ENCODE results near the gene BRD3.

The BRD3 gene

DNA sequence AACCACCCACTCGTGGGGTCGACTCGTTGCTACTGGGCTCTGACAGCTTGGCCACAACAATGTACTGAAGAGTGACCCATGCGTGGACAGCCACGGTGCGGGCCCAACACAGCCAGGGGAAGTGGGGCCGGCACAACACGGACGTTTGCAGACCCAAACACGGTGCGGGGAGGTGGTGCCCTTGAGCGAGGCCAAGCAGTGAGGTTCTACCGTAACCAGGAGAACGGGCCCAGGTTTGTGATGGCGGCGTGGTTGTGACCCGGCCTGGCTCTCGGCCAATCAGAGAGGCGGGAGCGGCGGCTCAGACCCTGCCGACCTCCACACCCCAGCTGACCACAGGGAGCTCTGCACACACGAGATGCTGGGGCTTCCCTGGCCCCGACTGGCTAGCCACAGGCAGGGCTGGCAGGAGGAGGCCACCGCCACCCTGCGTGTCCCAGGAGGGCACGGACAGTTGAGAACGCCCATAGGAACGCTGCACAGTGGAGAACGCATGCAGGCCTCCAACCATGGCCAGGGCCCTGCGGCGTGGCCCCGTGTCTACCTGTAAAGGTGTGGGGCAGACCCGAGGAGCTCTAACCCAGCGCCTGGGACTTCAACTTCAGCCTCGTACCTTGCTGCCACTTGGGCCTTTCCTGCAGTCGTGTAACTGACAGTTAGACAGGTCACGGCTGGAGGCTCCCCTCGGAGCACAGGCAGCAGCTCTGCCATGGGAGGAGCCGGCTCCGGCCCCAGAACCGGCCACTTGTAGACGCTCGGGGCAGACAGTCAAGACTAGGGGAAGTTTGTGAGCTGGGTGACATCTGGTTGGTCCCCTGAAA is 13.7 kb downstream of the BRD3 start:
- DNase-seq = no peak

DNA sequence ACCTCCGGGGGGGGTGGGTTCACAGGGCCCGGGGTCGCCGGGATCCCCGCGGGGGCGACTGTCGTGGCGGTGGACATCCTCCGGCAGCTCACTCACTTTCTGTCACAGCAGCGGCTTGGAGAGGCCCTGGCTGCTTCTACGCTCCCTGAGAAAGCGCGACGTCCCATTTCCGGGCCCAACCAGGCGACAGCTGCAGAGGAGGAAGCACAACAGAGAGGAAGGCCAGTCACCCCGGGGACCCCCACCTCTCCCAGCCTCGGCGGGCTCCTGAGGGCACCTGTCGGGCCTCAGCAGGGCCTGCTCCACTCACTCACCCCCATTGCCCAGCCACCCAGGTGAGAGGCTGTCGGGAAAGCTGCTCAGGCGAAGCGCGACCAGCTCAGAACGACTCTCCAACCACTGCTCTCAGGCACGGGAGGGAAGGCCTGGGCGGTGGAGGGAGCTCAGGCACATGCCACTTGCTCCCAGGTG is 14.4 kb downstream of the BRD3 start:
- no peak for DNase-seq

DNA sequence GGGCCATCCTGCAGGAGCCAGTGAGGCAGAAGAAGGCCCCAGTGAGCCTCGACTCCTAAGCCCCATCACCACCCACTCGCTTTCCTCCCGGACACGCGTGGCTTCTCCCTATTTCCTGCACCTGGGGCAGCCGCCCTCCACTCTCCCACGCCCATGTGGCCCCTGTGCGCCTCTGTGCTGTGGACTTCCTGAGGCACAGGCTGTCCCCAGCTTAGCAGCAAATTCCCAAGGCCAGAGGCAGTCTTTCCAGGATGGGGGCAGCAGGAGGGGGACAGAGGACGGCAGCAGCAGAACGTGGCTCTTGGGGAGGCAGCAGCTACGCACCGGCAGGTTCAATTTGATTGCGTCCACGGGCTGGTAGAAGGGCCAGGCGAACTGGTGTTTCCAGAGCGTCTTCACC is 14.9 kb downstream of the BRD3 start:
- DNase-seq = no peak

GRCh38 chr9:134052491-134052890 is 15.3 kb downstream of the BRD3 start:
- no peak for DNase-seq

DNA sequence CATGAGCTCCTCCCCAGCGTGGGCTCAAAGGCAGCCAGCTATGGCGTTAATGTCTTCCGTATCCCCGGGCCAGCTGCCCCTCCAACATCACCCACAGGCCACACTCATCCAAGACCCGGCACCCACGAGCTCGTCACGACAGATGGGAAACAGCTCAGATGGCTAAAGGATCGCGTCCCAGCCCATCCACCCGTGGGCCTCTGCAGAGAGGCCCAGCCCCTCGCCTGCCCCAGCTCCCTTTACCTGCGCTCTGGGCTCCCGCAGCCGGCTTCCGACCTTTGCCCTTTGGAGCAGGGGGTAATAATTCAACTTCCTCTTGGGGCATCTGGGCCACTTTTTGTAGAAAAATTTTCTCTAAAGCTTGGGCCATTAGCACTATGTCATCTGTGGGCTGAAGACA is 16.5 kb downstream of the BRD3 start:
- DNase-seq = no peak

- no peak for DNase-seq
Observed at GRCh38 chr9:134050726-134051125, 17.1 kb downstream of the BRD3 start.

DNA sequence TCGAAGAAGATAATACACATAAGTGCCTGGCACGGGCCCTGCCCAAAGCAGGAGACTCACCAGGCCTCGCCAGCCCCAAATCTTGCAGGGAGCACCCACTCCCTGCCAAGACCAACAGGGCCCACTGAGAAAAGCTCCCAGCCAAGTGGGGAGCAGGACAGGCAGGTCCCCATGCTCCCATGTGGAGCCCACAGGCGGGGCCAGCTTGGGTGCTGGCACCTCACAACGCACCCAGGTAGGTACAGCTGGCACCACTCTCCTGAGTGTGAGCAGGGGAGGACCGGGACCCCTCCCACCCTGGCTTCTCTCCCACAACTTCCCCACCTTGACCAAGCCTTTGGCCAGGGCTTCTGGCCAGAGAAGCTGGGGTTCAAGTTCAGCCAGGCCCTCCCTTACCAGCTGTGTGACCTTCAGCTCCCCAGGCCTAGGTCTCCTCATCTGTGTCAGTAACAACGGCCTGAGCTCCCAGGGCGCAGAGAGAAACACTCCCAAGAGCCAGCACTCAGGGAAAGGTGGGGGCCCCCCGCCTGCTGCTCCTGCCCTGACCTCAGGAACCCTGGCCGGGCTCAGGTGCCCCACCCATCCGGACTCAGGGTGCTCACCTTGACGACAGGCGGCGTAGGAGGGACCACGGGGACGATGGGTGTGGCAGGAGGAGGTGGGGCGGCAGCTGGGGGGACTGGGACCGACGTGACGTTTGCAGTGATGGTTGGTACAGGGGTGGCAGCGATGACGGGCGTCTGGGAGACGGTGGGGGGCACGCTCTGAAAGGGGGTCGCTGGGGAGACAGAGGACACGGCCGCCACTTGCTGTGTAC is 17.8 kb downstream of the BRD3 start:
- DNase-seq = no peak

DNA sequence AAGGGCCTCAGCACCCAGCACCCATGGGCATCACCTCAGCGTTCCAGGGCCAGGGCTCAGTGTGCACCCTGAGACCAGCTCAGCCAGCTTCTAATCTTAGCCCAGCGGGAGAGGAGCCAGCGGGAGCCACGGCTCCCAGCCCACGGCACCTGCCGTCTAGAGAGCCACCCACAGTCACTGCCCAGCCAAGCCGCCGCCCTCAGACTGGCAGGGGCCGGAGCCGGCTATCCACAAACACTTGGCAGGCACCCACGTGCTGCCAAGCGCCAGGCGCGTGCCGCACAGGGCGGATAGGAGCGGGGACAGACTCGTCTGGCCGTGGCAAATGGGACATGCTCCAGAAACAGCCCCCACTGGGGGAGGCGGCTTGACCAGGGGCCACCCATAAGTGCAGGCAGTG is 18.6 kb downstream of the BRD3 start:
- DNase-seq = no peak

- no peak for DNase-seq
Observed at GRCh38 chr9:134048582-134048968, 19.3 kb downstream of the BRD3 start.

DNA sequence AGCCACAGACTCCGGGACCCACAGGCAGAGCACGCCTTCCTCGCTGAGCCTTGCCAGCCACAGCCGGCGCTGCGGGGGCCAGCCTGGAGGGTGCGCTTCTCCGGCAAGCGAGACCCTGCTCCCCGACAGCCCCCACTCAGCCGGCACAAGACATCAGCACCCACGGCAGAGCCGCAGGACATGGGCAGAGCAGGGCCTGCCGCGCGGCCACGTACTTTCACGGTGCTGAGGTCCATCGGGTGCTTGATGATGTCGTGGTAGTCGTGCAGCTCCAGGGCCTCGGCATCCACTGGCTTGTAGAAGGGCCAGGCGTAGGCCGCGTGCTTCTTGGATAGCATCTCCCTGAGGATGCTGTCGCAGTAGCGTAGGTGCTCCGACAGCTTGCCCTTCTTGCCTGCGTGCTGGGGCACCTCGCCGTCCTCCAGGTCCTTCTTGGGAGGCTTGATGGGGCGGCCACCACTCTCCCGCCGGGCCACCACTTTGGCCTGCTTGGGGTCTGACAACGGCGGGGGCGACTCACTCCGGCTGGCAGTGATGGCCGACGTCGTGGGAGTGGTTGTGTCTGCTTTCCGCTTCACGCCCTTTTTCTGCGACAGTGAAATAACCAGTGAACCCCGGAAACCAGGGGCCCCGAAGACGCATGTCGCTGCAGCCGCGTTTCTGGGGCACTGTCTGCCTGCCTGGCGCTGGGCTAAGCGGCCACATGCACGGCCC is 19.8 kb downstream of the BRD3 start:
- DNase-seq = no peak

DNA sequence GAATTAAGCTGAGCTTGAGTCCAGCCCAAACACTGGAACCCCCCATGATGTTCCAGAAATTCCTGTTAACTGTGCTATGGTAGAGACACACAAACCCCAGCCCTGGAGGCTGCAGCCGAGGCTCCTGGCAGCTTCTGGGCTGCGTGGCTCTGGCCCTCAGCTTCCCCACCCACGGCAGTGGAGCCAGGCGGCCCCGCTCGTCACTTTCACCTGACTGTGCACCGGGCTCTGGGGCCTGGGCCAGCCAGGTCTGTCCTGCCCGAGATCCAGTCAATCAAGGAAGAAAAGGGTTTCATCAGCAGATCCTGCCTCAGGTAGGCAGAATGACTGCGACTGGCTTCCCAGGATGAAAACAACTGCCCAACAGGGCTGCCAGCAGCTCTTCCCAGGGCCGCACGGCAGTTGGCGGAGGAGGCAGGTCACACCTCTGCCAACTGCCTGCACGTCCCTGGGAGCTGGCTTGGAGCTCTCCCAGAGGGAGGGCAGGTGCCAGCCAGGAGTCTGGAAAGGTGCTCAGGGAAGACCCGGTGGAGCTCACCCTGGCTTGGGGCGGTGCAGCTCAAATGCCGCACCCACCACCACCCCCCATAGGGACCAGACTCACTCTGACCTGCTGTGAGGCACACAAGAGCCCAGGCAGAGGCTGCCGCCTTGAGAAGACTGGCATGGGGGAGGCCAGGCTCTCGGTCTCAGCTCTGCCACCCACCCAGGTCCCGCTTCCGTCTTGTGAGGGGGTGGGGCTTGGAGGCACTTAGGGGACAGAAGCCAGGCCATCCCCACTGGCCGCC is 20.7 kb downstream of the BRD3 start:
- no peak for DNase-seq

DNA sequence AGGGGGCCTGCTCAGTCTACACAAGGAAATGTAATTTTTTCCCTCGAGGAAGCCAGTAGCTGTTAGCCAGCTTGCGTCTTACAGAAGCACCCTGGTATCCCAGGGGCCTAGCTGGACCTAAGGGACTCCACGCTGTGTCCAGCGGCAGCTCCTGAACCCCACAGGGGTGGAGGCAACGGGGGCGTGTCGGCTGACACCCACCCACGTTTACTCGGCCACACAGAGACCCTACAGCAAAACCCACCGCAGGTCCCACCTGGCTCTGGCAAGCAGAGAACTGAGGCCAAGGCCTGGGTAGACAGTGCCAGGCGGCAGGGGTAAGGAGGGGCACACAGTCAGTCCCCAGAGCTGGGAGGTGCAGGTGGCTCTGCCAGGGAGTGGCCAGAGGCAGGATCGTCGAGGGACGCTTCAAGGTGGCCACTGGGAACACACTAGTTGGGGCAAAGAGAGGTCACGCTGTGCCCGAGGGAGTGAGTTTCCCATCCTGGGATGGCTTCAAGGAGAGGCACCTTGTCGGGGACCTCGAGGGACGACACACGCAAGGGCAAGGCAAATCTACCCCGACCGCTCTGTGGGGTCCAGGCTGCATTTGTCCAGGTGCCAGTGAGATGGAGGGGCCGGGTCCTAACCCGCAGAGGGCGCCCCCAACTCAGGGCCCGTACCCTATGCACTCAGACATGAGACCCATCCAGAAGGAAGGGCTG is 21.8 kb downstream of the BRD3 start:
- DNase-seq = no peak

- no peak for DNase-seq
Observed at GRCh38 chr9:134044944-134045343, 22.9 kb downstream of the BRD3 start.

- DNase-seq = no peak
Observed at GRCh38 chr9:134043531-134043988, 24.3 kb downstream of the BRD3 start.

GRCh38 chr9:134041649-134041962 is 26.2 kb downstream of the BRD3 start:
- no peak for DNase-seq

DNA sequence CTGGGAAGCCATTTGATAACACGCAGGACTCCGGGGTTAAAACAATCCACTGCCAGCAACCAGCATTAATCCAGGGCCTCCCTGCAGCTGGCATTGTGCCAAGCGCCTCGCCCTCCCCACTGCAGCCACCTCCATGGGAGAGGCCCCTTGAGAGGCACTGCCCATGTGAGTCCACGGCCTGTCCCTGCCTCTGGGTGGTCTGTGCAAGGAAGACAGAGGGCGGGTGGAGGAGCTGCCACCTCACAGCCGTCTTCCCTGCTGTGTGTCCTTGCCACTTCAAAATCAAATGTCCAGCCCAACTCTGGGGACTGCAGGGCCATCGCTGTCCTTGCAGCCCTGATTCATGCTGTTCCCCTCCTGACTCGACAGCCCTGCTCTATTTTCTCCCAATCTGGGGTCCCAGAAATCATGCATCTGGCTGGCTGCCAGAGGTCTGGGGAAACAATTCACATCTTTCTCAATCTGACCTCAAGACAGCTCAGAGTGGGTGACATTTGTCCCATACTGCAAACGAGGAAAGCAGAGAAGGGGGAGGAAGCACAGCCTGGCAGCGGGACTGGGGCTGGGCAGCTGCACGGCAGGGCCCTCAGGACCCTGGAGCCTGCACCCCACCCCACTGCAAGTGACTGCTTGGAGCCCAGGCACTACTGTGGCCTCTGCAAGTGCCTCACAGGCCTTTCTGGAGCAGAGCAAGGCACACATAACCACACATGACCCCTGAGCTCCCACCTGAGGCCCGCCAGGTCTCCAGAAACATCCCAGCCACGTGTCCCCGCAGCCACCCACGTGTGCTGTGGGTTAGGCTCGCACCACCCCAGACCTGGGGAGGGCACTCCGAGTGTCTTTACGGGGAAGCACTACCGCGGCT is 26.8 kb downstream of the BRD3 start:
- DNase-seq = no peak

GRCh38 chr9:134040176-134040565 is 27.7 kb downstream of the BRD3 start:
- no peak for DNase-seq

DNA sequence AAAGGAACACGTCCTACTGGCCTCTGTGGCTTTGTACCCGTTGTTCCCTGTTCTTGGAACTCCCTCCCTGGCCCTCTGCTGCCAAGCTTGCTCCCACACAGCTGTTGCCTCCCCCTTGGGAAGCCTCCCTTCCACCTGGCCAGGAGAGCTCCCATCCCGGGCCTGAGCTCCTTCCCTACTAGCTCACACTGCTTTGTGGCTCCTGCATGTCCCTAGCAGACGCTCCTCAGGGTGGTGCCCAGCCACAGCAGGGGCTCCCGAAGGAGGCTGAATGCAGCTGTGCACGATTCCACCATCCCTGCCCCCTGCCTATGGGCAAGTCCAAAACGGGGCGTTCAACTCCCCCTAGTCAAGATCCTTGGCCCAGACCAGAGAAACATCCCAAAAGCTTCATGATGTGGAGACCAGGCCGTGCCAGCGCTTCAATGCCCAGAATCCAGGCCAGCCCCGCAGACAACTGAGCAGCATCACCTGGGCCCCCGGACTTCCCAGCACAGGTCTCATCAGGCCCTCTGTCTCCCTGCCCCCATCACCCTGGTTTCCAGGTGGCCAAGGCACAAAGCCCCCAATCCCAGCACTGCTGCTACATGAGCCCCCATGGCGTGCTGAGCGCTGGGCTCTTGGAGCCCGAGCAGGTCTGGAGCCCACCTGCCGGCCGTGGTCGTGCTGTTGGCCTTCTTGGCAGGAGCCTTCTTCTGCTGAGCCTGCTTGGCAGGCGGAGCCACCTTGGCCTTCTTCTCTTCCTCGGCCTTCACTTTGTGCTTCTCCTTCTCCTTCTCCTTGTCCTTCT is 28.2 kb downstream of the BRD3 start:
- no peak for DNase-seq

GRCh38 chr9:134037641-134038040 is 30.2 kb downstream of the BRD3 start:
- DNase-seq = no peak

DNA sequence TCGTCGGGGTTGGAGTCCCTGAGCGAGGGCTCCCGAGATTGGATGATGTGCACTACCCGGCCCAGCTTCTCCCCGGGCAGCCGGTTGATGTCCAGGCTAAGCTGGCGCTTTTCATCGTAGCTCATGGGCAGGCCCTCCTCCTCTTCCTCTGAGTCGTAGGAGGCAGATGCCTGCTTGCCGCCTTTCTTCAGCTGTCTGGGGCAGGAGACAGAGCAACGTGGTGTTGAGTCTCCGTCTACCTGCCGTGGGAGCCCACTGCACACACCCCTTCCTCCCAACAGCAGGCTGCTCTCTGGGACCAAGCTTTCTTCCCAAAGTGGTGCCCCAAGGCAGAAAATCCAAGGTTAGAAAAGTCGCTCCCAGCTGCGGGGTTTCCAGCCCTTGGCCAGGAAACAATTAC is 31.7 kb downstream of the BRD3 start:
- no peak for DNase-seq

Measured in NCI-H510A (cell line).